Keratinocyte (primary cell): ENCODE data around the gene SCAI. TPM values are rescaled to one million over a fixed set of nuclear protein-coding genes. Genes with fewer than 3 reads are reported as not detected.
A peak's percentile ranks its signal among the peaks of the same experiment; 100 is the strongest.

ENCODE experiments used
- DNase-seq: peaks from one replicate; pipeline ENCODE4 v3.0.0-alpha.2; 2011; ENCODE audit warnings: low read depth, missing footprints, low spot score
- FAIRE-seq: peaks from 2 replicates; lab custom pipeline; 2011; peaks lifted over from hg19 to GRCh38; lab: Jason Lieb, UNC
- H2AFZ ChIP-seq: 2 replicates; pipeline ENCODE4 v1.6.0; 2012; ENCODE audit warnings: low read length, control low read depth, inconsistent platforms; ENCODE audit not compliant: control insufficient read depth
- H3K27ac ChIP-seq: 2 replicates; pipeline ENCODE4 v1.5.1; 2011; ENCODE audit warnings: low read length; ENCODE audit not compliant: control insufficient read depth, insufficient read depth
- H3K27me3 ChIP-seq: 3 replicates; pipeline ENCODE4 v1.6.0; 2011; ENCODE audit warnings: low read length; ENCODE audit not compliant: control insufficient read depth, insufficient read depth; ENCODE audit errors: extremely low read depth
- H3K36me3 ChIP-seq, 2 experiments: 2 replicates in 1 of 2; 3 replicates in 1 of 2; pipeline ENCODE4 v1.5.1; 2011; ENCODE audit warnings: low read length in 2 of 2, mild to moderate bottlenecking in 1 of 2; ENCODE audit not compliant: control insufficient read depth in 2 of 2, insufficient read depth in 2 of 2; ENCODE audit errors: extremely low read depth in 1 of 2
- H3K4me1 ChIP-seq: 3 replicates; pipeline ENCODE4 v1.5.1; 2011; ENCODE audit warnings: low read length; ENCODE audit not compliant: control insufficient read depth, insufficient read depth; ENCODE audit errors: extremely low read depth
- H3K4me2 ChIP-seq: 3 replicates; pipeline ENCODE4 v1.6.0; 2011; ENCODE audit warnings: low read depth, low read length; ENCODE audit not compliant: control insufficient read depth, insufficient read depth; ENCODE audit errors: extremely low read depth
- H3K4me3 ChIP-seq, 3 experiments: fragments of 200-600 bp in 1 of 3; sonication (generic) in 1 of 3; 2 replicates in 2 of 3; 3 replicates in 1 of 3; pipeline ENCODE4 v1.5.1; 2011 to 2016; ENCODE audit warnings: low read length in 3 of 3, mild to moderate bottlenecking in 3 of 3, control low read depth in 2 of 3, inconsistent platforms in 1 of 3, low read depth in 1 of 3, mixed read lengths in 1 of 3, mixed run types in 1 of 3, moderate library complexity in 1 of 3; ENCODE audit not compliant: control insufficient read depth in 2 of 3, insufficient read depth in 2 of 3; ENCODE audit errors: extremely low read depth in 1 of 3
- H3K79me2 ChIP-seq: 2 replicates; pipeline ENCODE4 v1.6.0; 2012; ENCODE audit warnings: low read length; ENCODE audit not compliant: control insufficient read depth, insufficient read depth
- H3K9ac ChIP-seq: 3 replicates; pipeline ENCODE4 v1.6.0; 2011; ENCODE audit warnings: low read length; ENCODE audit not compliant: control insufficient read depth, insufficient read depth; ENCODE audit errors: extremely low read depth
- H3K9me1 ChIP-seq: 3 replicates; pipeline ENCODE4 v1.6.0; 2011; ENCODE audit warnings: low read length; ENCODE audit not compliant: control insufficient read depth, insufficient read depth; ENCODE audit errors: extremely low read depth
- H3K9me3 ChIP-seq: 2 replicates; pipeline ENCODE4 v1.5.1; 2012; ENCODE audit warnings: low read depth, low read length; ENCODE audit not compliant: control insufficient read depth
- H4K20me1 ChIP-seq: 3 replicates; pipeline ENCODE4 v1.6.0; 2011; ENCODE audit warnings: low read length; ENCODE audit not compliant: control insufficient read depth, insufficient read depth; ENCODE audit errors: extremely low read depth
- CTCF ChIP-seq, 3 experiments: IDR thresholded peaks in 1 of 3; conservative IDR thresholded peaks in 1 of 3; optimal IDR thresholded peaks in 1 of 3; 2 replicates in 2 of 3; 3 replicates in 1 of 3; pipeline versions ENCODE3 to v1.5.1; 2011; ENCODE audit warnings: low read length in 3 of 3, mild to moderate bottlenecking in 3 of 3, moderate library complexity in 2 of 3, control low read depth in 1 of 3, inconsistent platforms in 1 of 3; ENCODE audit not compliant: insufficient read depth in 2 of 3; ENCODE audit errors: extremely low read depth in 1 of 3
- EZH2 ChIP-seq: IDR thresholded peaks from one replicate; pipeline ENCODE4 v1.6.1; 2012; ENCODE audit warnings: inconsistent platforms, mild to moderate bottlenecking, low read length, moderate library complexity
- dilution Hi-C: fragments of 300-500 bp; cut with MboI; formaldehyde crosslinking; loops from one replicate; pipeline ENCODE4 v1.7.0; 2020; ENCODE audit warnings: low sequenced_read_pairs; ENCODE audit not compliant: extremely low pct_ligation_motif_present
- polyA plus RNA-seq, 5 experiments: library from polyadenylated mRNA; depleted of rRNA in 3 of 5; stranded (reverse) in 3 of 5; stranded (forward) in 1 of 5; unstranded in 1 of 5; fragments of >200 nt; gene quantifications; 1 replicate in 1 of 5; 2 replicates in 3 of 5; 3 replicates in 1 of 5; pipeline versions ENCODE4 v1.2.1 to v1.2.3, GENCODE V29; 2011 to 2012; ENCODE audit warnings: missing spikeins in 2 of 5, low read depth in 1 of 5, low replicate concordance in 1 of 5

Gene SCAI
- polyA plus RNA-seq, 1 donor (not counting 4 experiments of a cell fraction or from before 2014, with no cell fraction given), result 3.0 TPM

GRCh38 chr9:125125523-125125922 lies 17.8 kb downstream of the SCAI start:
- H3K4me1 ChIP-seq, result peaks cover 13% of the 10 kb centered on the region
- TF ChIP-seq CTCF (optimal IDR thresholded peaks at IDR 0.05 in 1 of 3, IDR thresholded peaks at IDR 0.05 in 1 of 3, conservative IDR thresholded peaks at IDR 0.05 in 1 of 3; ENCODE audit: extremely low read depth in 1 of 3, insufficient read depth in 2 of 3, low read length in 3 of 3) (no peak), EZH2 (no peak)
- H3K27ac ChIP-seq, result no peak overlapping the region
- H3K79me2 ChIP-seq, result no peaks in the 10 kb centered on the region
- no peak overlapping the region for H3K9ac ChIP-seq
- H3K4me3 ChIP-seq, result no peak overlapping the region
- H3K36me3 ChIP-seq, result no peaks in the 10 kb centered on the region
- no peaks in the 10 kb centered on the region for H3K9me1 ChIP-seq
- no peaks in the 10 kb centered on the region for H3K9me3 ChIP-seq
- H3K4me2 ChIP-seq, result no peak overlapping the region
- H2AFZ ChIP-seq, result no peak overlapping the region
- no peaks in the 10 kb centered on the region for H3K27me3 ChIP-seq
- DNase-seq (no peak), FAIRE-seq (no peak)
- dilution Hi-C loops, result no loop called here
- no peaks in the 10 kb centered on the region for H4K20me1 ChIP-seq

- H3K36me3 ChIP-seq, result peaks cover 0 to 2% of the 10 kb centered on the region in 2 experiments
- H3K4me1 ChIP-seq, result peaks cover 9% of the 10 kb centered on the region
- H2AFZ ChIP-seq, result no peak overlapping the region
- no peaks in the 10 kb centered on the region for H3K9me1 ChIP-seq
- DNase-seq (no peak), FAIRE-seq (no peak)
- H3K27ac ChIP-seq, result no peak overlapping the region
- H3K79me2 ChIP-seq, result no peaks in the 10 kb centered on the region
- H4K20me1 ChIP-seq, result no peaks in the 10 kb centered on the region
- dilution Hi-C loops, result no loop called here
- peak overlapping the region; percentile 14 for H3K4me2 ChIP-seq
- no peak overlapping the region for H3K9ac ChIP-seq
- no peak overlapping the region for H3K4me3 ChIP-seq
- no peaks in the 10 kb centered on the region for H3K27me3 ChIP-seq
- TF ChIP-seq EZH2, result no peak
- no peak for TF ChIP-seq CTCF (optimal IDR thresholded peaks at IDR 0.05 in 1 of 3, IDR thresholded peaks at IDR 0.05 in 1 of 3, conservative IDR thresholded peaks at IDR 0.05 in 1 of 3; ENCODE audit: extremely low read depth in 1 of 3, insufficient read depth in 2 of 3, low read length in 3 of 3)
- no peaks in the 10 kb centered on the region for H3K9me3 ChIP-seq
Measured at GRCh38 chr9:125121146-125121545, 22.2 kb downstream of the SCAI start.
